H1 (cell line): ENCODE measurements around the gene MRFAP1.

Experiments
- EP300 ChIP-seq, 2 experiments: IDR thresholded peaks; 1 replicate in 1 of 2; 2 replicates in 1 of 2; pipeline ENCODE4 v1.6.1; 2011 to 2012; ENCODE audit warnings: low read depth in 2 of 2, low read length in 2 of 2, mild to moderate bottlenecking in 2 of 2, borderline replicate concordance in 1 of 2, inconsistent platforms in 1 of 2, moderate library complexity in 1 of 2
- TBP ChIP-seq: IDR thresholded peaks from 2 replicates; pipeline ENCODE4 v1.6.1; 2011; ENCODE audit warnings: low read depth, low read length, improper control_type of control experiment

- TF ChIP-seq EP300 (IDR thresholded peaks at IDR 0.05; ENCODE audit: borderline replicate concordance in 1 of 2, low read depth in 2 of 2, low read length in 2 of 2) (no peak), TBP (no peak)
Observed at GRCh38 chr4:6659897-6660296, 19.4 kb downstream of the MRFAP1 start.
